ENCODE measurements around the gene ZNF230. TPM values are rescaled to one million over a fixed set of nuclear protein-coding genes. Genes with fewer than 3 reads are reported as not detected.
A peak's percentile ranks its signal among the peaks of the same experiment; 100 is the strongest.

Gene ZNF230
- polyA plus RNA-seq, 1 of the 3 experiments (the other 2 are of a cell fraction): 1.8 TPM

DNA sequence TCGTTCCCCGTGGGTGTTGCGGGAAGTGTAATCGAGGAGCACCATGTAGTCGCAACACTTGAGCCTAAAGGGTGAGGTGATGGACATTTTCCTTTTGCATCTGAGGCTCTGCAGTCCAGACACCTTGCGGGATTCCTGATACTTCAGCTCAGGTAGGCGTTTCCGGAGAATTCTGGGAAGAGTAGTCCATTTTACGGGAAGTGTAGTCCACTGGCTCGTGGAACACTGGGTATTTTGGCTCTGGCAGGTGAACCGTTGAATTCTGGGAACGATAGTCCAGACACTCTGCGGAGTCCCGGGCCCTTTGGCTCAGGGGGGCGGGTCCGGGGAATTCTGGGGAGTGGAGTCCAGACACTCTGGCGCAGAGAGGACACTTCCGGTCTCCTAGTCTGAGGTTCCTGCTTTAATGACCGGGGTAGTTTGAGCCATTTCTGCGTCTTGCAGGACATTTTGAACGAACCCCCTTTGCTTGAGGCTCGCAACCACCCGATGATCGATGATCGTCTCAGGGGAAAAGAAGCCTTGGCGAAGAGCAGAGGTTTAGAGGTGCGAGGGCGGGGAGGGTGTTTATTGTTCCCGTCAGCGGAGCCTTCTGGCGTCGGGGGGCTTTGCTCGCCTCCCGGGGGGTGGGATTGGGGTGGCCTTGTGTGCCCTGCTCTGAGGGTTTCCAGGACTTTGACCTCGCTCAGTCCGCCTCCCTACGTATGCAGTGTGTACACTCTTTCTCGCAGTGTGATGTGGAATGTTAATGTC is 49.1 kb downstream of the ZNF230 start, which contains the start of gene ZNF223 (continued):
- TF ChIP-seq FOSL2 (IDR thresholded peaks at IDR 0.05; ENCODE audit: borderline replicate concordance, low read depth) (no peak), MEF2A (IDR thresholded peaks at IDR 0.05; ENCODE audit: borderline replicate concordance, low read depth) (no peak), FOXJ3 (CRISPR knock-in tag; IDR thresholded peaks at IDR 0.05) (no peak), NRF1 (IDR thresholded peaks at IDR 0.05; ENCODE audit: low read depth, low read length) (no peak), SMC3 (IDR thresholded peaks at IDR 0.05; ENCODE audit: low read depth, low read length) (no peak), RAD21 (IDR thresholded peaks at IDR 0.05; ENCODE audit: low read length) (0 out of 2 replicates have a peak, but pooled peaks have one; percentile 2), EZH2phosphoT487 (IDR thresholded peaks at IDR 0.05; ENCODE audit: borderline replicate concordance, low read depth) (no peak), JUND (IDR thresholded peaks at IDR 0.05) (no peak), TEAD4 (IDR thresholded peaks at IDR 0.05; ENCODE audit: borderline replicate concordance, insufficient read depth) (no peak), POLR2AphosphoS5 (IDR thresholded peaks at IDR 0.05; ENCODE audit: low read depth, low read length) (peak; percentile 80; the same call in 1 of the 2 replicates), TCF12 (IDR thresholded peaks at IDR 0.05) (peak; percentile 26; the same call in 1 of the 2 replicates), MXI1 (IDR thresholded peaks at IDR 0.05; ENCODE audit: low read depth, low read length) (peak; percentile 72), EP300 (IDR thresholded peaks at IDR 0.05; ENCODE audit: borderline replicate concordance in 1 of 2, low read depth in 1 of 2, low read length in 1 of 2) (no peak), NFIC (IDR thresholded peaks at IDR 0.05; ENCODE audit: borderline replicate concordance) (peak; percentile 93), FOXM1 (IDR thresholded peaks at IDR 0.05; ENCODE audit: low read depth) (no peak)
- TF ChIP-seq, protein P1, sequence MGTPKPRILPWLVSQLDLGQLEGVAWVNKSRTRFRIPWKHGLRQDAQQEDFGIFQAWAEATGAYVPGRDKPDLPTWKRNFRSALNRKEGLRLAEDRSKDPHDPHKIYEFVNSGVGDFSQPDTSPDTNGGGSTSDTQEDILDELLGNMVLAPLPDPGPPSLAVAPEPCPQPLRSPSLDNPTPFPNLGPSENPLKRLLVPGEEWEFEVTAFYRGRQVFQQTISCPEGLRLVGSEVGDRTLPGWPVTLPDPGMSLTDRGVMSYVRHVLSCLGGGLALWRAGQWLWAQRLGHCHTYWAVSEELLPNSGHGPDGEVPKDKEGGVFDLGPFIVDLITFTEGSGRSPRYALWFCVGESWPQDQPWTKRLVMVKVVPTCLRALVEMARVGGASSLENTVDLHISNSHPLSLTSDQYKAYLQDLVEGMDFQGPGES (IDR thresholded peaks at IDR 0.05; ENCODE audit: low read depth, low read length): no peak
- TF ChIP-seq, protein P2, sequence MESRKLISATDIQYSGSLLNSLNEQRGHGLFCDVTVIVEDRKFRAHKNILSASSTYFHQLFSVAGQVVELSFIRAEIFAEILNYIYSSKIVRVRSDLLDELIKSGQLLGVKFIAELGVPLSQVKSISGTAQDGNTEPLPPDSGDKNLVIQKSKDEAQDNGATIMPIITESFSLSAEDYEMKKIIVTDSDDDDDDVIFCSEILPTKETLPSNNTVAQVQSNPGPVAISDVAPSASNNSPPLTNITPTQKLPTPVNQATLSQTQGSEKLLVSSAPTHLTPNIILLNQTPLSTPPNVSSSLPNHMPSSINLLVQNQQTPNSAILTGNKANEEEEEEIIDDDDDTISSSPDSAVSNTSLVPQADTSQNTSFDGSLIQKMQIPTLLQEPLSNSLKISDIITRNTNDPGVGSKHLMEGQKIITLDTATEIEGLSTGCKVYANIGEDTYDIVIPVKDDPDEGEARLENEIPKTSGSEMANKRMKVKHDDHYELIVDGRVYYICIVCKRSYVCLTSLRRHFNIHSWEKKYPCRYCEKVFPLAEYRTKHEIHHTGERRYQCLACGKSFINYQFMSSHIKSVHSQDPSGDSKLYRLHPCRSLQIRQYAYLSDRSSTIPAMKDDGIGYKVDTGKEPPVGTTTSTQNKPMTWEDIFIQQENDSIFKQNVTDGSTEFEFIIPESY (IDR thresholded peaks at IDR 0.05; ENCODE audit: borderline replicate concordance, low read depth): peak; percentile 66; the same call in 1 of the 2 replicates
- TF ChIP-seq, protein P3, sequence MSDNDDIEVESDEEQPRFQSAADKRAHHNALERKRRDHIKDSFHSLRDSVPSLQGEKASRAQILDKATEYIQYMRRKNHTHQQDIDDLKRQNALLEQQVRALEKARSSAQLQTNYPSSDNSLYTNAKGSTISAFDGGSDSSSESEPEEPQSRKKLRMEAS (IDR thresholded peaks at IDR 0.05; ENCODE audit: low read depth): peak; percentile 72
- TF ChIP-seq, protein P4, sequence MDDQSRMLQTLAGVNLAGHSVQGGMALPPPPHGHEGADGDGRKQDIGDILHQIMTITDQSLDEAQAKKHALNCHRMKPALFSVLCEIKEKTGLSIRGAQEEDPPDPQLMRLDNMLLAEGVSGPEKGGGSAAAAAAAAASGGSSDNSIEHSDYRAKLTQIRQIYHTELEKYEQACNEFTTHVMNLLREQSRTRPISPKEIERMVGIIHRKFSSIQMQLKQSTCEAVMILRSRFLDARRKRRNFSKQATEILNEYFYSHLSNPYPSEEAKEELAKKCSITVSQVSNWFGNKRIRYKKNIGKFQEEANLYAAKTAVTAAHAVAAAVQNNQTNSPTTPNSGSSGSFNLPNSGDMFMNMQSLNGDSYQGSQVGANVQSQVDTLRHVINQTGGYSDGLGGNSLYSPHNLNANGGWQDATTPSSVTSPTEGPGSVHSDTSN (IDR thresholded peaks at IDR 0.05): no peak
- TF ChIP-seq, protein P5, sequence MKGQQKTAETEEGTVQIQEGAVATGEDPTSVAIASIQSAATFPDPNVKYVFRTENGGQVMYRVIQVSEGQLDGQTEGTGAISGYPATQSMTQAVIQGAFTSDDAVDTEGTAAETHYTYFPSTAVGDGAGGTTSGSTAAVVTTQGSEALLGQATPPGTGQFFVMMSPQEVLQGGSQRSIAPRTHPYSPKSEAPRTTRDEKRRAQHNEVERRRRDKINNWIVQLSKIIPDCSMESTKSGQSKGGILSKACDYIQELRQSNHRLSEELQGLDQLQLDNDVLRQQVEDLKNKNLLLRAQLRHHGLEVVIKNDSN (IDR thresholded peaks at IDR 0.05; ENCODE audit: borderline replicate concordance, low read depth): no peak
- TF ChIP-seq, protein P6, sequence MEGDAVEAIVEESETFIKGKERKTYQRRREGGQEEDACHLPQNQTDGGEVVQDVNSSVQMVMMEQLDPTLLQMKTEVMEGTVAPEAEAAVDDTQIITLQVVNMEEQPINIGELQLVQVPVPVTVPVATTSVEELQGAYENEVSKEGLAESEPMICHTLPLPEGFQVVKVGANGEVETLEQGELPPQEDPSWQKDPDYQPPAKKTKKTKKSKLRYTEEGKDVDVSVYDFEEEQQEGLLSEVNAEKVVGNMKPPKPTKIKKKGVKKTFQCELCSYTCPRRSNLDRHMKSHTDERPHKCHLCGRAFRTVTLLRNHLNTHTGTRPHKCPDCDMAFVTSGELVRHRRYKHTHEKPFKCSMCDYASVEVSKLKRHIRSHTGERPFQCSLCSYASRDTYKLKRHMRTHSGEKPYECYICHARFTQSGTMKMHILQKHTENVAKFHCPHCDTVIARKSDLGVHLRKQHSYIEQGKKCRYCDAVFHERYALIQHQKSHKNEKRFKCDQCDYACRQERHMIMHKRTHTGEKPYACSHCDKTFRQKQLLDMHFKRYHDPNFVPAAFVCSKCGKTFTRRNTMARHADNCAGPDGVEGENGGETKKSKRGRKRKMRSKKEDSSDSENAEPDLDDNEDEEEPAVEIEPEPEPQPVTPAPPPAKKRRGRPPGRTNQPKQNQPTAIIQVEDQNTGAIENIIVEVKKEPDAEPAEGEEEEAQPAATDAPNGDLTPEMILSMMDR (IDR thresholded peaks at IDR 0.05): no peak
